ENCODE measurements around the gene SAMD11.

DNA sequence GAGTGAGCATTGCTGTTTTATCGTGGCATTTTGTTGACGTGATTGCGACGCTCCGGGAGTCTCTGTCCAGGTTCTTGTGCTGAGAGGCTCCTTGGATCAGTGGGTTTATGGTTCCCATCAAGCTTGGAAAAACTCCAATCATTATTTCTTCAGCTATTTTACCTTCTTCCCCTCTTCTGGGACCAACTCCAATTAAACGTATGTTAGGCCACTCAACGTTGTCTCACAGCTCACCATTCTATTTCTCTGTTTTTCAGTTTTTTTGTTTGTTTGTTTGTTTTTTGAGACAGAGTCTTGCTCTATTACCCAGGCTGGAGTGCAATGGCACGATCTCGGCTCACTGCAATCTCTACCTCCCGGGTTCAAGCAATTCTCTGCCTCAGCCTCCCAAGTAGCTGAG is 68.2 kb downstream of the SAMD11 start:
- TF ChIP-seq, protein P1, sequence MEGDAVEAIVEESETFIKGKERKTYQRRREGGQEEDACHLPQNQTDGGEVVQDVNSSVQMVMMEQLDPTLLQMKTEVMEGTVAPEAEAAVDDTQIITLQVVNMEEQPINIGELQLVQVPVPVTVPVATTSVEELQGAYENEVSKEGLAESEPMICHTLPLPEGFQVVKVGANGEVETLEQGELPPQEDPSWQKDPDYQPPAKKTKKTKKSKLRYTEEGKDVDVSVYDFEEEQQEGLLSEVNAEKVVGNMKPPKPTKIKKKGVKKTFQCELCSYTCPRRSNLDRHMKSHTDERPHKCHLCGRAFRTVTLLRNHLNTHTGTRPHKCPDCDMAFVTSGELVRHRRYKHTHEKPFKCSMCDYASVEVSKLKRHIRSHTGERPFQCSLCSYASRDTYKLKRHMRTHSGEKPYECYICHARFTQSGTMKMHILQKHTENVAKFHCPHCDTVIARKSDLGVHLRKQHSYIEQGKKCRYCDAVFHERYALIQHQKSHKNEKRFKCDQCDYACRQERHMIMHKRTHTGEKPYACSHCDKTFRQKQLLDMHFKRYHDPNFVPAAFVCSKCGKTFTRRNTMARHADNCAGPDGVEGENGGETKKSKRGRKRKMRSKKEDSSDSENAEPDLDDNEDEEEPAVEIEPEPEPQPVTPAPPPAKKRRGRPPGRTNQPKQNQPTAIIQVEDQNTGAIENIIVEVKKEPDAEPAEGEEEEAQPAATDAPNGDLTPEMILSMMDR (conservative IDR thresholded peaks at IDR 0.05; ENCODE audit: low read length): no peak
- no peak for TF ChIP-seq EZH2phosphoT487 (IDR thresholded peaks at IDR 0.05; ENCODE audit: borderline replicate concordance, low read depth, low read length)

Data from OCI-LY7 (cell line).